HUES48 (cell line): ENCODE results near the gene ISG15.

Experiments used
- H3K27ac ChIP-seq: one replicate; pipeline ENCODE4 v1.7.0; 2013; ENCODE audit warnings: low read depth, low read length, inconsistent platforms
- H3K27me3 ChIP-seq: 2 replicates; pipeline ENCODE4 v1.6.1; 2013; ENCODE audit warnings: mild to moderate bottlenecking, low read length; ENCODE audit not compliant: control insufficient read depth, insufficient read depth
- H3K36me3 ChIP-seq: 2 replicates; pipeline ENCODE4 v1.6.1; 2013; ENCODE audit warnings: low read length; ENCODE audit not compliant: control insufficient read depth, insufficient read depth
- H3K4me1 ChIP-seq: 2 replicates; pipeline ENCODE4 v1.6.1; 2013; ENCODE audit warnings: mild to moderate bottlenecking, low read length; ENCODE audit not compliant: control insufficient read depth, insufficient read depth
- H3K4me3 ChIP-seq: 2 replicates; pipeline ENCODE4 v1.5.1; 2013; ENCODE audit warnings: mild to moderate bottlenecking, low read depth, low read length
- H3K9ac ChIP-seq: 2 replicates; pipeline ENCODE4 v1.6.1; 2013; ENCODE audit warnings: mild to moderate bottlenecking, low read depth, low read length, moderate library complexity
- H3K9me3 ChIP-seq: 2 replicates; pipeline ENCODE4 v1.6.1; 2013; ENCODE audit warnings: low read length; ENCODE audit not compliant: control insufficient read depth, insufficient read depth

Gene ISG15

GRCh38 chr1:1042835-1043234 is 29.5 kb downstream of the ISG15 start:
- Histone ChIP-seq H3K27me3 (peaks cover 27% of the 10 kb centered on the region), H3K27ac (no peak overlapping the region), H3K4me3 (no peak overlapping the region), H3K9ac (no peak overlapping the region), H3K4me1 (no peaks in the 10 kb centered on the region; the same call in 1 of the 2 replicates), H3K36me3 (peaks cover 37% of the 10 kb centered on the region), H3K9me3 (no peaks in the 10 kb centered on the region)

- no peak overlapping the region for H3K9ac ChIP-seq
- H3K4me1 ChIP-seq, result no peaks in the 10 kb centered on the region; the same call in 1 of the 2 replicates
- H3K9me3 ChIP-seq, result no peaks in the 10 kb centered on the region
- H3K36me3 ChIP-seq, result peaks cover 38% of the 10 kb centered on the region
- H3K27me3 ChIP-seq, result peaks cover 21% of the 10 kb centered on the region
- no peak overlapping the region for H3K4me3 ChIP-seq
- no peak overlapping the region for H3K27ac ChIP-seq
Measured at GRCh38 chr1:1043411-1043810, 30.1 kb downstream of the ISG15 start.

GRCh38 chr1:1043921-1044320 is 30.6 kb downstream of the ISG15 start:
- no peaks in the 10 kb centered on the region for H3K9me3 ChIP-seq
- peaks cover 38% of the 10 kb centered on the region for H3K36me3 ChIP-seq

GRCh38 chr1:1044455-1045078 is 31.3 kb downstream of the ISG15 start:
- Histone ChIP-seq H3K36me3 (peaks cover 38% of the 10 kb centered on the region), H3K27me3 (peaks cover 10% of the 10 kb centered on the region), H3K4me3 (no peak overlapping the region), H3K9ac (no peak overlapping the region), H3K4me1 (no peaks in the 10 kb centered on the region; the same call in 1 of the 2 replicates), H3K27ac (no peak overlapping the region), H3K9me3 (no peaks in the 10 kb centered on the region)

More at GRCh38 chr1:1043921-1044320, 30.6 kb downstream of the ISG15 start:
- H3K27ac ChIP-seq, result no peak overlapping the region
- no peak overlapping the region for H3K9ac ChIP-seq
- peaks cover 16% of the 10 kb centered on the region for H3K27me3 ChIP-seq
- no peak overlapping the region for H3K4me3 ChIP-seq
- H3K4me1 ChIP-seq, result no peaks in the 10 kb centered on the region; the same call in 1 of the 2 replicates

GRCh38 chr1:1045129-1045528 is 31.8 kb downstream of the ISG15 start:
- Histone ChIP-seq H3K27me3 (peaks cover 4% of the 10 kb centered on the region), H3K9me3 (no peaks in the 10 kb centered on the region), H3K27ac (no peak overlapping the region), H3K4me3 (no peak overlapping the region), H3K9ac (no peak overlapping the region), H3K36me3 (peaks cover 38% of the 10 kb centered on the region), H3K4me1 (no peaks in the 10 kb centered on the region; the same call in 1 of the 2 replicates)

GRCh38 chr1:1046243-1046642 is 32.9 kb downstream of the ISG15 start:
- Histone ChIP-seq H3K36me3 (peaks cover 43% of the 10 kb centered on the region), H3K9me3 (no peaks in the 10 kb centered on the region), H3K4me1 (no peaks in the 10 kb centered on the region), H3K27me3 (no peaks in the 10 kb centered on the region), H3K9ac (no peak overlapping the region), H3K4me3 (no peak overlapping the region), H3K27ac (no peak overlapping the region)

- H3K9me3 ChIP-seq, result no peaks in the 10 kb centered on the region
- H3K36me3 ChIP-seq, result peaks cover 48% of the 10 kb centered on the region
Measured at GRCh38 chr1:1046767-1047166, 33.5 kb downstream of the ISG15 start.

GRCh38 chr1:1047407-1047806 is 34.1 kb downstream of the ISG15 start:
- peaks cover 55% of the 10 kb centered on the region for H3K36me3 ChIP-seq

More at GRCh38 chr1:1046767-1047166, 33.5 kb downstream of the ISG15 start:
- Histone ChIP-seq H3K9ac (no peak overlapping the region), H3K27me3 (no peaks in the 10 kb centered on the region), H3K27ac (no peak overlapping the region), H3K4me1 (no peaks in the 10 kb centered on the region), H3K4me3 (no peak overlapping the region)

GRCh38 chr1:1047963-1048362 is 34.7 kb downstream of the ISG15 start:
- no peak overlapping the region for H3K4me3 ChIP-seq
- H3K4me1 ChIP-seq, result no peaks in the 10 kb centered on the region
- peaks cover 60% of the 10 kb centered on the region for H3K36me3 ChIP-seq
- no peaks in the 10 kb centered on the region for H3K9me3 ChIP-seq
- H3K27me3 ChIP-seq, result no peaks in the 10 kb centered on the region
- H3K27ac ChIP-seq, result no peak overlapping the region
- H3K9ac ChIP-seq, result no peak overlapping the region

More at GRCh38 chr1:1047407-1047806, 34.1 kb downstream of the ISG15 start:
- Histone ChIP-seq H3K27ac (no peak overlapping the region), H3K9ac (no peak overlapping the region), H3K4me3 (no peak overlapping the region), H3K4me1 (no peaks in the 10 kb centered on the region), H3K9me3 (no peaks in the 10 kb centered on the region), H3K27me3 (no peaks in the 10 kb centered on the region)

- Histone ChIP-seq H3K27me3 (no peaks in the 10 kb centered on the region), H3K4me3 (no peak overlapping the region), H3K36me3 (peaks cover 64% of the 10 kb centered on the region), H3K27ac (no peak overlapping the region), H3K9ac (no peak overlapping the region), H3K4me1 (no peaks in the 10 kb centered on the region), H3K9me3 (no peaks in the 10 kb centered on the region)
Measured at GRCh38 chr1:1048765-1049164, 35.5 kb downstream of the ISG15 start.

- Histone ChIP-seq H3K4me1 (no peaks in the 10 kb centered on the region), H3K27ac (no peak overlapping the region), H3K4me3 (no peak overlapping the region), H3K9me3 (no peaks in the 10 kb centered on the region), H3K36me3 (peaks cover 67% of the 10 kb centered on the region), H3K27me3 (no peaks in the 10 kb centered on the region), H3K9ac (no peak overlapping the region)
Measured at GRCh38 chr1:1049318-1050165, 36.2 kb downstream of the ISG15 start.
